HCT116 (cell line): ENCODE results near the gene KBTBD8. TPM values are rescaled to one million over a fixed set of nuclear protein-coding genes. Genes with fewer than 3 reads are reported as not detected.

Source experiments
- ATAC-seq: fragments of 200-7000 bp; cut with Tn5 transposase; 2 replicates; pipeline ENCODE4 v1.9.1; 2020; ENCODE audit warnings: mild to moderate bottlenecking, moderate library complexity
- BruUV-seq: library from RNA; stranded (reverse); fragments of 400-500 nt; replicated peaks from 2 replicates; lab custom pipeline; 2021; lab: Mats Ljungman, UMichigan
- CTCF ChIA-PET: fragments of 300-600 bp; sonication (Branson Sonifier 250); formaldehyde crosslinking; loops from one replicate; lab custom pipeline; 2021; ENCODE audit warnings: antibody characterized with exemption; lab: Charles Lee
- POLR2A ChIA-PET: fragments of 300-600, 350-600 bp; sonication (Branson Sonifier 250); formaldehyde crosslinking; loops from one replicate; lab custom pipeline; 2021; ENCODE audit warnings: antibody characterized with exemption; lab: Charles Lee
- RAD21 ChIA-PET, 2 experiments: fragments of 300-600 bp; sonication (Branson Sonifier 250); formaldehyde crosslinking; loops; one replicate each; lab custom pipeline; 2023; ENCODE audit warnings: low total read pairs in 2 of 2; ENCODE audit not compliant: uncharacterized antibody in 2 of 2, unreplicated experiment in 2 of 2, low non-redundant PET in 1 of 2; lab: Charles Lee
- DNase-seq: peaks from one replicate; pipeline ENCODE4 v3.0.0-alpha.2; 2010; ENCODE audit warnings: low read depth, low spot score
- H2AFZ ChIP-seq: fragments of 200-600 bp; shearing (Covaris generic), sonication (generic); 2 replicates; pipeline ENCODE4 v1.6.1; 2017; ENCODE audit warnings: low read depth, mixed run types, mixed read lengths, antibody characterized with exemption, low read length; ENCODE audit not compliant: poor library complexity, severe bottlenecking
- H3K27ac ChIP-seq: 2 replicates; pipeline ENCODE4 v1.5.1; 2012; ENCODE audit warnings: low read depth, low read length
- H3K27me3 ChIP-seq: fragments of 200-600 bp; sonication (generic); 2 replicates; pipeline ENCODE4 v1.6.1; 2016; ENCODE audit warnings: mixed run types, low read length, mixed read lengths; ENCODE audit not compliant: insufficient read depth
- H3K36me3 ChIP-seq, 2 experiments: fragments of 200-500 bp in 1 of 2; fragments of 200-600 bp in 1 of 2; sonication (Bioruptor generic) in 1 of 2; sonication (generic) in 1 of 2; 2 replicates each; pipeline versions ENCODE4 v1.5.1 to v1.6.1; 2014 to 2016; ENCODE audit warnings: low read length in 2 of 2, inconsistent platforms in 1 of 2, mixed read lengths in 1 of 2, mixed run types in 1 of 2; ENCODE audit not compliant: insufficient read depth in 2 of 2, control insufficient read depth in 1 of 2
- H3K4me1 ChIP-seq, 2 experiments: fragments of 200-600 bp in 1 of 2; sonication (generic) in 1 of 2; 2 replicates each; pipeline versions ENCODE4 v1.5.1 to v1.6.1; 2012 to 2017; ENCODE audit warnings: low read length in 2 of 2, inconsistent platforms in 1 of 2, mild to moderate bottlenecking in 1 of 2, mixed read lengths in 1 of 2, mixed run types in 1 of 2, moderate library complexity in 1 of 2; ENCODE audit not compliant: insufficient read depth in 2 of 2, control insufficient read depth in 1 of 2
- H3K4me2 ChIP-seq: fragments of 200-600 bp; sonication (generic); 2 replicates; pipeline ENCODE4 v1.6.1; 2017; ENCODE audit warnings: mixed run types, low read length, mixed read lengths
- H3K4me3 ChIP-seq, 2 experiments: fragments of 200-600 bp in 1 of 2; sonication (generic) in 1 of 2; replicated peaks in 1 of 2; 2 replicates each; pipeline ENCODE4 v1.5.1; 2011 to 2016; ENCODE audit warnings: low read length in 2 of 2, control low read depth in 1 of 2, low read depth in 1 of 2, mild to moderate bottlenecking in 1 of 2, mixed read lengths in 1 of 2, mixed run types in 1 of 2
- H3K79me2 ChIP-seq: fragments of 200-600 bp; sonication (generic); 2 replicates; pipeline ENCODE4 v1.6.1; 2017; ENCODE audit warnings: mild to moderate bottlenecking, mixed run types, low read length, moderate library complexity, mixed read lengths; ENCODE audit not compliant: insufficient read depth
- H3K9ac ChIP-seq: fragments of 200-600 bp; sonication (generic); 2 replicates; pipeline ENCODE4 v1.6.1; 2016; ENCODE audit warnings: low read length, mixed read lengths
- H3K9me2 ChIP-seq: fragments of 200-600 bp; sonication (generic), shearing (Covaris generic); 2 replicates; pipeline ENCODE4 v1.6.1; 2017; ENCODE audit warnings: mixed run types, mild to moderate bottlenecking, moderate library complexity; ENCODE audit not compliant: insufficient read depth
- H3K9me3 ChIP-seq, 2 experiments: fragments of 200-500 bp in 1 of 2; fragments of 200-600 bp in 1 of 2; sonication (Bioruptor generic) in 1 of 2; sonication (generic) in 1 of 2; 2 replicates each; pipeline ENCODE4 v1.6.1; 2014 to 2017; ENCODE audit warnings: low read length in 2 of 2, mixed read lengths in 2 of 2, inconsistent platforms in 1 of 2, low read depth in 1 of 2, mild to moderate bottlenecking in 1 of 2, mixed run types in 1 of 2, moderate library complexity in 1 of 2; ENCODE audit not compliant: control insufficient read depth in 1 of 2, insufficient read depth in 1 of 2
- H4K20me1 ChIP-seq: fragments of 200-600 bp; sonication (generic), shearing (Covaris generic); 2 replicates; pipeline ENCODE4 v1.6.1; 2017; ENCODE audit warnings: mixed run types, mild to moderate bottlenecking, moderate library complexity; ENCODE audit not compliant: insufficient read depth
- EZH2 ChIP-seq: fragments of 200-600 bp; sonication (generic); IDR thresholded peaks from 2 replicates; pipeline ENCODE4 v1.6.1; 2017; ENCODE audit warnings: antibody characterized with exemption, mixed run types
- POLR2AphosphoS5 ChIP-seq: IDR thresholded peaks from 2 replicates; pipeline ENCODE4 v1.6.1; 2011; ENCODE audit warnings: mild to moderate bottlenecking, low read depth, low read length, moderate library complexity
- SP1 ChIP-seq: IDR thresholded peaks from 2 replicates; pipeline ENCODE4 v1.6.1; 2012; ENCODE audit warnings: low read depth
- intact Hi-C: fragments of 100-400 bp; cut with micrococcal nuclease; formaldehyde crosslinking; loops from 2 replicates; pipeline ENCODE4 v1.10.0; 2022
- total RNA-seq: library from RNA; stranded (reverse); gene quantifications from one replicate; pipeline ENCODE4 v1.2.1, GENCODE V29; 2021; ENCODE audit not compliant: unreplicated experiment
- TF ChIP-seq, protein P1 (sequence below): IDR thresholded peaks from 2 replicates; pipeline ENCODE4 v1.6.1; 2012; ENCODE audit warnings: low read depth
- TF ChIP-seq, protein P2 (sequence below), 3 experiments: fragments of 200-600 bp in 1 of 3; sonication (generic) in 1 of 3; IDR thresholded peaks in 2 of 3; conservative IDR thresholded peaks in 1 of 3; 2 replicates each; pipeline ENCODE4 v1.5.1; 2012 to 2017; ENCODE audit warnings: low read depth in 2 of 3, low read length in 2 of 3, antibody characterized with exemption in 1 of 3, borderline replicate concordance in 1 of 3, control low read depth in 1 of 3, mild to moderate bottlenecking in 1 of 3, mixed read lengths in 1 of 3, mixed run types in 1 of 3, moderate library complexity in 1 of 3; ENCODE audit not compliant: insufficient read depth in 1 of 3
- TF ChIP-seq, protein P3 (sequence below): IDR thresholded peaks from 2 replicates; pipeline ENCODE4 v1.6.1; 2012

KBTBD8 gene
- total RNA-seq, 1 experiment from 2014 or later: 1.4 TPM

DNA sequence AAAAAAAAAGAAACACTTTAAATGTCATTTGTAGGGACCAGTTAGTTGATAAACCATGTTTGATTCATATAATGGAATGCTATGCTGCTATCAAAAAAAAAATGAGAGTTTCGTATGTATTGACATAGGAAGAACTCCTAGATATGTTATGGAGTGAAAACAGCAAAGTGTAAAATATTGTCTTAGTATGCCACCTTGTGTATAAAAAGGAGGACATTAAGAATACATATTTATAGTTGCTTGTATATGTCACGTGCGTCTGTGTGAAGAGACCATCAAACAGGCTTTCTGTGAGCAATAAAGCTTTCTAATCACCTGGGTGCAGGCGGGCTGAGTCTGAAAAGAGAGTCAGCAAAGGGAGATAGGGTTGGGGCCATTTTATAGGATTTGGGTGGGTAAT lies 39.5 kb downstream of the KBTBD8 start:
- RAD21 ChIA-PET: no interaction called here
- POLR2A ChIA-PET: no interaction called here
- no peaks in the 10 kb centered on the region; the same call in 1 of the 2 replicates for H4K20me1 ChIP-seq
- no peaks in the 10 kb centered on the region for H3K9me2 ChIP-seq
- H3K27me3 ChIP-seq: no peaks in the 10 kb centered on the region
- ATAC-seq (no peak), DNase-seq (no peak)
- no peaks in the 10 kb centered on the region for H3K4me1 ChIP-seq
- no peak overlapping the region for H3K4me2 ChIP-seq
- no peaks in the 10 kb centered on the region for H3K9me3 ChIP-seq
- H3K36me3 ChIP-seq: no peaks in the 10 kb centered on the region
- TF ChIP-seq SP1: no peak
- no peak for TF ChIP-seq POLR2AphosphoS5
- TF ChIP-seq, protein P1, sequence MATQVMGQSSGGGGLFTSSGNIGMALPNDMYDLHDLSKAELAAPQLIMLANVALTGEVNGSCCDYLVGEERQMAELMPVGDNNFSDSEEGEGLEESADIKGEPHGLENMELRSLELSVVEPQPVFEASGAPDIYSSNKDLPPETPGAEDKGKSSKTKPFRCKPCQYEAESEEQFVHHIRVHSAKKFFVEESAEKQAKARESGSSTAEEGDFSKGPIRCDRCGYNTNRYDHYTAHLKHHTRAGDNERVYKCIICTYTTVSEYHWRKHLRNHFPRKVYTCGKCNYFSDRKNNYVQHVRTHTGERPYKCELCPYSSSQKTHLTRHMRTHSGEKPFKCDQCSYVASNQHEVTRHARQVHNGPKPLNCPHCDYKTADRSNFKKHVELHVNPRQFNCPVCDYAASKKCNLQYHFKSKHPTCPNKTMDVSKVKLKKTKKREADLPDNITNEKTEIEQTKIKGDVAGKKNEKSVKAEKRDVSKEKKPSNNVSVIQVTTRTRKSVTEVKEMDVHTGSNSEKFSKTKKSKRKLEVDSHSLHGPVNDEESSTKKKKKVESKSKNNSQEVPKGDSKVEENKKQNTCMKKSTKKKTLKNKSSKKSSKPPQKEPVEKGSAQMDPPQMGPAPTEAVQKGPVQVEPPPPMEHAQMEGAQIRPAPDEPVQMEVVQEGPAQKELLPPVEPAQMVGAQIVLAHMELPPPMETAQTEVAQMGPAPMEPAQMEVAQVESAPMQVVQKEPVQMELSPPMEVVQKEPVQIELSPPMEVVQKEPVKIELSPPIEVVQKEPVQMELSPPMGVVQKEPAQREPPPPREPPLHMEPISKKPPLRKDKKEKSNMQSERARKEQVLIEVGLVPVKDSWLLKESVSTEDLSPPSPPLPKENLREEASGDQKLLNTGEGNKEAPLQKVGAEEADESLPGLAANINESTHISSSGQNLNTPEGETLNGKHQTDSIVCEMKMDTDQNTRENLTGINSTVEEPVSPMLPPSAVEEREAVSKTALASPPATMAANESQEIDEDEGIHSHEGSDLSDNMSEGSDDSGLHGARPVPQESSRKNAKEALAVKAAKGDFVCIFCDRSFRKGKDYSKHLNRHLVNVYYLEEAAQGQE: no peak
- TF ChIP-seq, protein P2, sequence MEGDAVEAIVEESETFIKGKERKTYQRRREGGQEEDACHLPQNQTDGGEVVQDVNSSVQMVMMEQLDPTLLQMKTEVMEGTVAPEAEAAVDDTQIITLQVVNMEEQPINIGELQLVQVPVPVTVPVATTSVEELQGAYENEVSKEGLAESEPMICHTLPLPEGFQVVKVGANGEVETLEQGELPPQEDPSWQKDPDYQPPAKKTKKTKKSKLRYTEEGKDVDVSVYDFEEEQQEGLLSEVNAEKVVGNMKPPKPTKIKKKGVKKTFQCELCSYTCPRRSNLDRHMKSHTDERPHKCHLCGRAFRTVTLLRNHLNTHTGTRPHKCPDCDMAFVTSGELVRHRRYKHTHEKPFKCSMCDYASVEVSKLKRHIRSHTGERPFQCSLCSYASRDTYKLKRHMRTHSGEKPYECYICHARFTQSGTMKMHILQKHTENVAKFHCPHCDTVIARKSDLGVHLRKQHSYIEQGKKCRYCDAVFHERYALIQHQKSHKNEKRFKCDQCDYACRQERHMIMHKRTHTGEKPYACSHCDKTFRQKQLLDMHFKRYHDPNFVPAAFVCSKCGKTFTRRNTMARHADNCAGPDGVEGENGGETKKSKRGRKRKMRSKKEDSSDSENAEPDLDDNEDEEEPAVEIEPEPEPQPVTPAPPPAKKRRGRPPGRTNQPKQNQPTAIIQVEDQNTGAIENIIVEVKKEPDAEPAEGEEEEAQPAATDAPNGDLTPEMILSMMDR (IDR thresholded peaks at IDR 0.05 in 2 of 3, conservative IDR thresholded peaks at IDR 0.05 in 1 of 3; ENCODE audit: borderline replicate concordance in 1 of 3, insufficient read depth in 1 of 3, low read depth in 2 of 3, low read length in 2 of 3): no peak
- TF ChIP-seq, protein P3, sequence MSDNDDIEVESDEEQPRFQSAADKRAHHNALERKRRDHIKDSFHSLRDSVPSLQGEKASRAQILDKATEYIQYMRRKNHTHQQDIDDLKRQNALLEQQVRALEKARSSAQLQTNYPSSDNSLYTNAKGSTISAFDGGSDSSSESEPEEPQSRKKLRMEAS: no peak
- TF ChIP-seq EZH2: no peak
- intact Hi-C loops: no loop called here
- no peak overlapping the region for H3K27ac ChIP-seq
- no peak overlapping the region for H3K4me3 ChIP-seq
- H2AFZ ChIP-seq: no peak overlapping the region
- no TSS peak for BruUV-seq
- no peaks in the 10 kb centered on the region for H3K79me2 ChIP-seq
- CTCF ChIA-PET: interaction anchor here (1.2 kb wide), 1 partner anchor 99 kb away, joined by 4 read pairs; no protein-coding TSS in a partner anchor
- H3K9ac ChIP-seq: no peak overlapping the region
